DOHH2 (cell line): Measurements from ENCODE around the gene EGR1.

Experiments used
- EZH2phosphoT487 ChIP-seq: fragments of 200-600 bp; sonication (generic); IDR thresholded peaks from 2 replicates; pipeline ENCODE4 v1.6.1; 2017; ENCODE audit warnings: borderline replicate concordance, mild to moderate bottlenecking, antibody characterized with exemption, low read length, moderate library complexity, mixed read lengths
- TF ChIP-seq, protein P1 (sequence below): fragments of 200-600 bp; sonication (generic); IDR thresholded peaks from one replicate; pipeline ENCODE4 v1.5.1; 2014; ENCODE audit warnings: antibody characterized with exemption, mild to moderate bottlenecking, low read depth, low read length; ENCODE audit not compliant: poor library complexity, severe bottlenecking

DNA sequence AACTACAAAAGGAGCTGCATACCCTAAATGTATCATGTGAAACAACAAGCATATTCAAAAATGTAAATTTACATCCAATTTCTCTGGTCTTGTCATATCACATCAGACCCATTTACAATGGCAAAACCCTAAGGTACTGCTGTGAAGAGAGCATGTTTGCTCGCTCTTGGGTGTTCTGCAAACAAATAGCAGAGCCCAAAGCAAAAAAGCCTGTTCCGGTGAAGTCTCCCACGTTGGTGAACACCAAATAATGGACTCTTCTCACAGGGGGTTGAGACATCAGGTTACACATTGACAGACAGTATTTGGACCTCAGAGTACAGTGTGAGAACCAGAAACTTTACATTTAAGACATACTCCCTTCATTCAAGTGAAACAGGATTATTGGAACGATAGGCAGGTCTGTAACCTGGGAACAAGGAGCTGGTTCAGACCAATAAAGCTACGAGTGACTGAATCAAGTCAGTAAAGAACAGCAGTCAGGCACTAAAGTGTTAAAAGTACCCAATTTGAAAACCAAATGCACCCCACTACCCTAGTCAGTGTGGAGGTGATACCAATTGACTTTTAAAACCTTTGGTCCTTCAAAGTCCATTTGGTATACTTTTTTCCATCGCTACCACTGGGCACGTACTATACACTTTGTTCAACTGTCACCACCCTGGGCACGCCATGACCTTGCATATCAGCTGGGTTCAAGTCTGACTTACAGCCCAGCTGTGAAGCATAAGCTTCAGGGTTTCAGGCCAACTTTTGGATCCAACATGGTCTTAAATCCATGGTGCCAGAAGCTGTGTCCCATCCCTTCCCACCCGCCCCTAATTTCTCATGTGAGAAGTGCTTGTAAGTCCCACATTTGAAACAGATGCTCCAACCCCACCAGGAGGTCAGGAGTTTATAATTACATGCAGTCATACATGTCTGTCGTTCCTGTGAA is 41.4 kb downstream of the EGR1 start:
- TF ChIP-seq, protein P1, sequence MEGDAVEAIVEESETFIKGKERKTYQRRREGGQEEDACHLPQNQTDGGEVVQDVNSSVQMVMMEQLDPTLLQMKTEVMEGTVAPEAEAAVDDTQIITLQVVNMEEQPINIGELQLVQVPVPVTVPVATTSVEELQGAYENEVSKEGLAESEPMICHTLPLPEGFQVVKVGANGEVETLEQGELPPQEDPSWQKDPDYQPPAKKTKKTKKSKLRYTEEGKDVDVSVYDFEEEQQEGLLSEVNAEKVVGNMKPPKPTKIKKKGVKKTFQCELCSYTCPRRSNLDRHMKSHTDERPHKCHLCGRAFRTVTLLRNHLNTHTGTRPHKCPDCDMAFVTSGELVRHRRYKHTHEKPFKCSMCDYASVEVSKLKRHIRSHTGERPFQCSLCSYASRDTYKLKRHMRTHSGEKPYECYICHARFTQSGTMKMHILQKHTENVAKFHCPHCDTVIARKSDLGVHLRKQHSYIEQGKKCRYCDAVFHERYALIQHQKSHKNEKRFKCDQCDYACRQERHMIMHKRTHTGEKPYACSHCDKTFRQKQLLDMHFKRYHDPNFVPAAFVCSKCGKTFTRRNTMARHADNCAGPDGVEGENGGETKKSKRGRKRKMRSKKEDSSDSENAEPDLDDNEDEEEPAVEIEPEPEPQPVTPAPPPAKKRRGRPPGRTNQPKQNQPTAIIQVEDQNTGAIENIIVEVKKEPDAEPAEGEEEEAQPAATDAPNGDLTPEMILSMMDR = no peak
- TF ChIP-seq EZH2phosphoT487 = no peak
